HG02885 (cell line): Measurements from ENCODE around the gene XRCC4.

Experiments
- ATAC-seq: cut with Tn5 transposase; IDR thresholded peaks from one replicate; pipeline ENCODE4 v1.9.1; 2021; ENCODE audit warnings: mild to moderate bottlenecking; ENCODE audit not compliant: unreplicated experiment, poor library complexity

Gene XRCC4

GRCh38 chr5:83069096-83069799, 8.1 kb upstream of the XRCC4 start:
- ATAC-seq: no peak

GRCh38 chr5:83071286-83072051, 5.9 kb upstream of the XRCC4 start:
- no peak for ATAC-seq

GRCh38 chr5:83072966-83073365, 4.4 kb upstream of the XRCC4 start:
- no peak for ATAC-seq

- ATAC-seq: peak; percentile 5
These were observed 415 bp downstream of the XRCC4 start for GRCh38 chr5:83077662-83078261.

- ATAC-seq: no peak
These were observed 5.4 kb downstream of the XRCC4 start for GRCh38 chr5:83082750-83083149.

GRCh38 chr5:83084336-83084735, 7.0 kb downstream of the XRCC4 start:
- ATAC-seq: no peak

GRCh38 chr5:83085106-83085505, 7.8 kb downstream of the XRCC4 start:
- ATAC-seq: no peak

GRCh38 chr5:83090169-83090568, 12.8 kb downstream of the XRCC4 start:
- ATAC-seq: no peak

GRCh38 chr5:83092619-83093018, 15.3 kb downstream of the XRCC4 start:
- no peak for ATAC-seq

- ATAC-seq: no peak
These were observed 16.3 kb downstream of the XRCC4 start for GRCh38 chr5:83093692-83094091.

GRCh38 chr5:83095163-83095956, 18.0 kb downstream of the XRCC4 start:
- ATAC-seq: no peak

- ATAC-seq: no peak
These were observed 18.7 kb downstream of the XRCC4 start for GRCh38 chr5:83095957-83096539.

GRCh38 chr5:83096660-83097339, 19.5 kb downstream of the XRCC4 start:
- ATAC-seq: no peak

- peak; percentile 57 for ATAC-seq
These were observed 20.4 kb downstream of the XRCC4 start for GRCh38 chr5:83097689-83098231.

- ATAC-seq: no peak
These were observed 21.7 kb downstream of the XRCC4 start for GRCh38 chr5:83099001-83099400.

- no peak for ATAC-seq
These were observed 22.1 kb downstream of the XRCC4 start for GRCh38 chr5:83099445-83099844.

GRCh38 chr5:83101514-83101913, 24.2 kb downstream of the XRCC4 start:
- ATAC-seq: no peak

GRCh38 chr5:83102364-83102980, 25.1 kb downstream of the XRCC4 start:
- no peak for ATAC-seq

- no peak for ATAC-seq
These were observed 26.7 kb downstream of the XRCC4 start for GRCh38 chr5:83104021-83104420.
